Astrocyte (in vitro differentiated cells and primary cell): ENCODE data around the gene SSH2.

Experiments used
- EZH2 ChIP-seq: IDR thresholded peaks from 2 replicates; pipeline ENCODE4 v1.6.1; 2012; ENCODE audit warnings: mild to moderate bottlenecking, low read length, inconsistent platforms; ENCODE audit not compliant: insufficient read depth
- TF ChIP-seq, protein P1 (sequence below): IDR thresholded peaks from 2 replicates; pipeline ENCODE4 v1.5.1; 2011; ENCODE audit warnings: low read depth, mild to moderate bottlenecking, inconsistent platforms, low read length, moderate library complexity; ENCODE audit not compliant: insufficient read depth

GRCh38 chr17:29825604-29826003 is 104.4 kb downstream of the SSH2 start:
- TF ChIP-seq, protein P1, sequence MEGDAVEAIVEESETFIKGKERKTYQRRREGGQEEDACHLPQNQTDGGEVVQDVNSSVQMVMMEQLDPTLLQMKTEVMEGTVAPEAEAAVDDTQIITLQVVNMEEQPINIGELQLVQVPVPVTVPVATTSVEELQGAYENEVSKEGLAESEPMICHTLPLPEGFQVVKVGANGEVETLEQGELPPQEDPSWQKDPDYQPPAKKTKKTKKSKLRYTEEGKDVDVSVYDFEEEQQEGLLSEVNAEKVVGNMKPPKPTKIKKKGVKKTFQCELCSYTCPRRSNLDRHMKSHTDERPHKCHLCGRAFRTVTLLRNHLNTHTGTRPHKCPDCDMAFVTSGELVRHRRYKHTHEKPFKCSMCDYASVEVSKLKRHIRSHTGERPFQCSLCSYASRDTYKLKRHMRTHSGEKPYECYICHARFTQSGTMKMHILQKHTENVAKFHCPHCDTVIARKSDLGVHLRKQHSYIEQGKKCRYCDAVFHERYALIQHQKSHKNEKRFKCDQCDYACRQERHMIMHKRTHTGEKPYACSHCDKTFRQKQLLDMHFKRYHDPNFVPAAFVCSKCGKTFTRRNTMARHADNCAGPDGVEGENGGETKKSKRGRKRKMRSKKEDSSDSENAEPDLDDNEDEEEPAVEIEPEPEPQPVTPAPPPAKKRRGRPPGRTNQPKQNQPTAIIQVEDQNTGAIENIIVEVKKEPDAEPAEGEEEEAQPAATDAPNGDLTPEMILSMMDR, result no peak
- TF ChIP-seq EZH2, result no peak
